ENCODE results near the gene BRD4. TPM values are rescaled to one million over a fixed set of nuclear protein-coding genes. Genes with fewer than 3 reads are reported as not detected.

The BRD4 gene
- 82.1 TPM for polyA plus RNA-seq (2013, experiment 1 of 2)
- 88.1 TPM for polyA plus RNA-seq (2013, experiment 2 of 2)

DNA sequence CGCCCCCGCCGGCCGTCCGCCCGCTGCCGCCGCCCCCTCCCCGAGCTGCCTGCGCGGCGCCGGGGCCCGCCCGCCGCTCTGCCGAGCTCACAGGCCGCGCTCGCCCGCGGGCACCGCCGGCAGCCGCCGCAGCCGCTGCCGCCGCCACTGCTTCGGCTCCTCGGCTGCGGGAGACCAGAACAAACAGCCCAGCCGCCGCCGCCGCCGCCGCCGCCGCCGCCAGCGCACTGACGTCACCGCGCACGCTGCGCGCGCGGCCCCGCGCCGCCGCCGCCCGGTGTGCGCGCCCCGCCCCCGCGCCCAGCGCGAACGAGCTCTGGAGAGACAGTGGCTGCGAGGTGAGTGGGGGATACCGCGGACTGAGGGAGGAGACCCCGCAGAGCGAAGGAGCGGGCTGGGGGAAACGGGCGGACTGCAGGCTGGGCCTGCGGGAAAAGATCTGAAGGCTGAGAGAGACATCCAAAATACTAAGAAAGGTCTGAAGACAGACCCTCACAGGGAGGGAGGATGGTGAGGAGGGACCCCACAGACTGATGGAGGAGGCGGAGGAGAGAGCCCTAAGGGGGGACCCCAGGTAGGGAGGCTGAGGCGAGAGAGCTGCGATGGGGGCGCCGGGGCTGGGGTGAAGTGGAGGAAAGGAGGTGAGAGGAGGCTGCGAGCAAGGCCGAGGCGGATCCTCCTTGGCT is at the start of gene BRD4:
Gene BRD4, minus strand, starts transcription at position 229 of the 686 bp plus-strand sequence. CDS start 59,440 bp downstream, outside the sequence.
- peak within 1 kb of the TSS; percentile 98 for H3K18ac ChIP-seq (ENCODE audit: low read length)
- peak within 1 kb of the TSS; percentile 73 for H2BK12ac ChIP-seq (ENCODE audit: low read length)
- no CpG with 5 or more reads among the region's 81 CpGs for WGBS, 2 donors (ENCODE audit: extremely low coverage in 2 of 2, insufficient read length in 2 of 2, insufficient replicate concordance in 1 of 2)
- DNase-seq (ENCODE audit: low spot score), result peak; percentile 74
- H3K79me1 ChIP-seq (ENCODE audit: low read depth, low read length), result peaks cover 12% of the 10 kb centered on the region
- peak within 1 kb of the TSS; percentile 30 for H4K91ac ChIP-seq (ENCODE audit: low read depth, low read length, poor library complexity)
- H2AK5ac ChIP-seq (ENCODE audit: low read depth, low read length), result peak within 1 kb of the TSS; percentile 94
- no peaks in the 10 kb centered on the region for H3K27me3 ChIP-seq (ENCODE audit: control insufficient read depth in 3 of 3, insufficient read depth in 3 of 3, low read depth in 1 of 3, low read length in 3 of 3)
- H3K4me2 ChIP-seq (ENCODE audit: insufficient read depth, low read length, poor library complexity, severe bottlenecking), result peak within 1 kb of the TSS; percentile 89
- H2AFZ ChIP-seq (ENCODE audit: low read length), result peak within 1 kb of the TSS; percentile 84
- H3K9me3 ChIP-seq (replicated peaks in 1 of 2; ENCODE audit: control insufficient read depth in 2 of 2, insufficient read depth in 1 of 2, low read depth in 1 of 2, low read length in 2 of 2), result peaks cover 0 to 3% of the 10 kb centered on the region in 2 donors
- H2BK15ac ChIP-seq (ENCODE audit: low read length), result peak within 1 kb of the TSS; percentile 94
- H2BK120ac ChIP-seq (ENCODE audit: low read depth, low read length), result peak within 1 kb of the TSS; percentile 91
- H3K4me1 ChIP-seq (ENCODE audit: control insufficient read depth in 2 of 2, insufficient read depth in 1 of 2, low read depth in 1 of 2, low read length in 2 of 2), result peaks cover 3 to 6% of the 10 kb centered on the region in 2 donors
- H3K23ac ChIP-seq (ENCODE audit: low read depth, low read length, poor library complexity), result peak within 1 kb of the TSS; percentile 73
- H3K4ac ChIP-seq (ENCODE audit: low read length), result peak within 1 kb of the TSS; percentile 84
- peak within 1 kb of the TSS; percentile 99 for H2BK5ac ChIP-seq (ENCODE audit: low read length)
- peak within 1 kb of the TSS; percentile 99 for H3K9ac ChIP-seq (ENCODE audit: low read depth, low read length, poor library complexity)
- H3K27ac ChIP-seq (replicated peaks; ENCODE audit: low read length), result peak within 1 kb of the TSS; percentile 87
- peaks cover 0 to 18% of the 10 kb centered on the region in 2 donors for H3K36me3 ChIP-seq (replicated peaks in 1 of 2; ENCODE audit: control insufficient read depth in 2 of 2, insufficient read depth in 2 of 2, low read length in 2 of 2)
- H3K4me3 ChIP-seq (ENCODE audit: low read length in 2 of 2), result peak within 1 kb of the TSS; percentile 99 to 100
- H3K14ac ChIP-seq (ENCODE audit: low read length), result peak within 1 kb of the TSS; percentile 97
- peak within 1 kb of the TSS; percentile 96 for H4K8ac ChIP-seq (ENCODE audit: low read depth, low read length)

GRCh38 chr19:15381864-15382263 is 49.5 kb upstream of the BRD4 start:
- DNase-seq (ENCODE audit: low spot score), result no peak
- Histone ChIP-seq H3K36me3 (replicated peaks in 1 of 2; ENCODE audit: control insufficient read depth in 2 of 2, insufficient read depth in 2 of 2, low read length in 2 of 2) (peaks cover 5 to 35% of the 10 kb centered on the region in 2 donors), H4K91ac (ENCODE audit: low read depth, low read length, poor library complexity) (no peak overlapping the region), H3K18ac (ENCODE audit: low read length) (no peak overlapping the region), H3K4me3 (ENCODE audit: low read length in 2 of 2) (no peak overlapping the region), H2AFZ (ENCODE audit: low read length) (no peak overlapping the region), H3K79me1 (ENCODE audit: low read depth, low read length) (peaks cover 12% of the 10 kb centered on the region), H2BK15ac (ENCODE audit: low read length) (no peak overlapping the region), H2AK5ac (ENCODE audit: low read depth, low read length) (no peak overlapping the region), H3K23ac (ENCODE audit: low read depth, low read length, poor library complexity) (no peak overlapping the region), H3K9ac (ENCODE audit: low read depth, low read length, poor library complexity) (no peak overlapping the region), H3K9me3 (replicated peaks in 1 of 2; ENCODE audit: control insufficient read depth in 2 of 2, insufficient read depth in 1 of 2, low read depth in 1 of 2, low read length in 2 of 2) (no peaks in the 10 kb centered on the region), H4K8ac (ENCODE audit: low read depth, low read length) (no peak overlapping the region), H2BK5ac (ENCODE audit: low read length) (no peak overlapping the region), H3K27ac (replicated peaks; ENCODE audit: low read length) (no peak overlapping the region), H3K14ac (ENCODE audit: low read length) (no peak overlapping the region), H3K4me1 (ENCODE audit: control insufficient read depth in 2 of 2, insufficient read depth in 1 of 2, low read depth in 1 of 2, low read length in 2 of 2) (peaks cover 2 to 9% of the 10 kb centered on the region in 2 donors), H2BK12ac (ENCODE audit: low read length) (no peak overlapping the region), H3K4ac (ENCODE audit: low read length) (no peak overlapping the region), H2BK120ac (ENCODE audit: low read depth, low read length) (no peak overlapping the region), H3K27me3 (ENCODE audit: control insufficient read depth in 3 of 3, insufficient read depth in 3 of 3, low read depth in 1 of 3, low read length in 3 of 3) (no peaks in the 10 kb centered on the region), H3K4me2 (ENCODE audit: insufficient read depth, low read length, poor library complexity, severe bottlenecking) (no peak overlapping the region)
- no CpG with 5 or more reads among the region's 6 CpGs for WGBS, 2 donors (ENCODE audit: extremely low coverage in 2 of 2, insufficient read length in 2 of 2, insufficient replicate concordance in 1 of 2)

DNA sequence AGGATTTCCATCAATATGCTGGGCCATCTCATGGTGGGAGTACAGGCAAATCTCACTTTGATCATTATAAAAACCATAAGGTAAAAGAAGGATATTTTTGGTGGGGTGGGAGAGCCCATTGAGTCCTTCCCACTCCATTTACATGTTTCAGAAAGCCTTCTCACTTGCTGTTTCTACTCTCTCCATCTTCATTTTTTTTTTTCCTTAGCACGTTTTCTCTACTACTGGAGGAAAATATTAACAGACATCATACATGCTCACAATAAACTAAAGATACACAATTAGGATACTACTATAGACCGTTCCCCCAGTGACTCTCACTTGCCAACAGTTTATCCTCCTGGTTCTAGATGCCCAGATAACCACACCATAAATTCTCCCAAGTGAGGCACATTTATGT is 49.1 kb upstream of the BRD4 start:
- Histone ChIP-seq H3K4me1 (ENCODE audit: control insufficient read depth in 2 of 2, insufficient read depth in 1 of 2, low read depth in 1 of 2, low read length in 2 of 2) (peaks cover 2 to 9% of the 10 kb centered on the region in 2 donors), H4K91ac (ENCODE audit: low read depth, low read length, poor library complexity) (no peak overlapping the region), H3K18ac (ENCODE audit: low read length) (no peak overlapping the region), H3K23ac (ENCODE audit: low read depth, low read length, poor library complexity) (no peak overlapping the region), H3K9me3 (replicated peaks in 1 of 2; ENCODE audit: control insufficient read depth in 2 of 2, insufficient read depth in 1 of 2, low read depth in 1 of 2, low read length in 2 of 2) (no peaks in the 10 kb centered on the region), H3K27me3 (ENCODE audit: control insufficient read depth in 3 of 3, insufficient read depth in 3 of 3, low read depth in 1 of 3, low read length in 3 of 3) (no peaks in the 10 kb centered on the region), H3K4me3 (ENCODE audit: low read length in 2 of 2) (no peak overlapping the region), H2BK15ac (ENCODE audit: low read length) (no peak overlapping the region), H2BK5ac (ENCODE audit: low read length) (no peak overlapping the region), H3K14ac (ENCODE audit: low read length) (no peak overlapping the region), H2AFZ (ENCODE audit: low read length) (no peak overlapping the region), H4K8ac (ENCODE audit: low read depth, low read length) (no peak overlapping the region), H3K27ac (replicated peaks; ENCODE audit: low read length) (no peak overlapping the region), H3K79me1 (ENCODE audit: low read depth, low read length) (peaks cover 11% of the 10 kb centered on the region), H3K4me2 (ENCODE audit: insufficient read depth, low read length, poor library complexity, severe bottlenecking) (no peak overlapping the region), H3K9ac (ENCODE audit: low read depth, low read length, poor library complexity) (no peak overlapping the region), H3K36me3 (replicated peaks in 1 of 2; ENCODE audit: control insufficient read depth in 2 of 2, insufficient read depth in 2 of 2, low read length in 2 of 2) (peaks cover 4 to 32% of the 10 kb centered on the region in 2 donors), H2BK120ac (ENCODE audit: low read depth, low read length) (no peak overlapping the region), H3K4ac (ENCODE audit: low read length) (no peak overlapping the region), H2BK12ac (ENCODE audit: low read length) (no peak overlapping the region), H2AK5ac (ENCODE audit: low read depth, low read length) (no peak overlapping the region)
- no peak for DNase-seq (ENCODE audit: low spot score)
- no CpG with 5 or more reads among the region's 2 CpGs for WGBS, 2 donors (ENCODE audit: extremely low coverage in 2 of 2, insufficient read length in 2 of 2, insufficient replicate concordance in 1 of 2)

DNA sequence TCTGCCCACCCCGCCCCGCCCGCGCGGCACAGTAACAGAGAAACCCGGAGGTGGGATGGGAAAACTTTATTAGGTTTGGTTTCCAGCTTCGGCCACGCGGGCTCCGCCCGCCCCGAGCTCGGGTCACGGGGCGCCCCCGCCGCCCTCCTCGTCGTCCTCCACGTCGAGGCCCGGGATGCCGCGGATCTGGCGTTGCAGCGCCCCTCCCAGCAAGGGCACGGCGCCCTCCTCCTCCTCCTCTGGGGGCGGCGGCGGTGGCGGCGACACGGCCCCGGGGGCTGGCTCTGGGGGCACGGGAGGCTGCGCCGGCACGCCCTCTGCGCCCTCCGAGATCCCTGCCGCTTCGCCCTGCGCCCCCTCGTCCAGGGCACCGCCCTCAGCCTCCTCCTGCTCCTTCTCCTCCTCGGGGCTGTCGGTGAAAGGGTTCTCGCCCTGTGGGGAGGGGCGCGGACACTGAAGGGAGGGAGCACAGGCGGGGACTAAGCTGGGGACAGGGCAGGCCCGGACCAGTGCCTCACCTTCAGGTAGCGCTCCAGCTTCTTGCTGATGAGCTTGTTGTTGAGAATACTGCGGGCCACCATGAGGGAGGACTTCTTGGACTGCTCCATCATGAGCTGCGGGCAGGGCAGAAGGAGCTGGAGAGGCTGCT is 47.8 kb upstream of the BRD4 start:
- Histone ChIP-seq H3K4me1 (ENCODE audit: control insufficient read depth in 2 of 2, insufficient read depth in 1 of 2, low read depth in 1 of 2, low read length in 2 of 2) (peaks cover 2 to 9% of the 10 kb centered on the region in 2 donors), H2BK5ac (ENCODE audit: low read length) (peak overlapping the region; percentile 66), H3K18ac (ENCODE audit: low read length) (peak overlapping the region; percentile 91), H2BK120ac (ENCODE audit: low read depth, low read length) (no peak overlapping the region), H3K9ac (ENCODE audit: low read depth, low read length, poor library complexity) (peak overlapping the region; percentile 93), H3K27me3 (ENCODE audit: control insufficient read depth in 3 of 3, insufficient read depth in 3 of 3, low read depth in 1 of 3, low read length in 3 of 3) (no peaks in the 10 kb centered on the region), H3K36me3 (replicated peaks in 1 of 2; ENCODE audit: control insufficient read depth in 2 of 2, insufficient read depth in 2 of 2, low read length in 2 of 2) (peaks cover 2 to 35% of the 10 kb centered on the region in 2 donors), H3K14ac (ENCODE audit: low read length) (peak overlapping the region; percentile 82), H4K91ac (ENCODE audit: low read depth, low read length, poor library complexity) (no peak overlapping the region), H4K8ac (ENCODE audit: low read depth, low read length) (peak overlapping the region; percentile 82), H3K4me3 (ENCODE audit: low read length in 2 of 2) (peak overlapping the region; percentile 44 to 88), H2BK12ac (ENCODE audit: low read length) (no peak overlapping the region), H3K27ac (replicated peaks; ENCODE audit: low read length) (peak overlapping the region; percentile 93), H3K23ac (ENCODE audit: low read depth, low read length, poor library complexity) (peak overlapping the region; percentile 99), H2AK5ac (ENCODE audit: low read depth, low read length) (no peak overlapping the region), H3K4ac (ENCODE audit: low read length) (no peak overlapping the region), H3K9me3 (replicated peaks in 1 of 2; ENCODE audit: control insufficient read depth in 2 of 2, insufficient read depth in 1 of 2, low read depth in 1 of 2, low read length in 2 of 2) (no peaks in the 10 kb centered on the region), H3K79me1 (ENCODE audit: low read depth, low read length) (peaks cover 11% of the 10 kb centered on the region), H2AFZ (ENCODE audit: low read length) (peak overlapping the region; percentile 90), H2BK15ac (ENCODE audit: low read length) (no peak overlapping the region), H3K4me2 (ENCODE audit: insufficient read depth, low read length, poor library complexity, severe bottlenecking) (peak overlapping the region; percentile 67)
- no peak for DNase-seq (ENCODE audit: low spot score)
- WGBS, 2 donors (ENCODE audit: extremely low coverage in 2 of 2, insufficient read length in 2 of 2, insufficient replicate concordance in 1 of 2), result no CpG with 5 or more reads among the region's 56 CpGs
